Epithelial cell of proximal tubule (primary cell): ENCODE measurements around the gene METTL24. TPM values are rescaled to one million over a fixed set of nuclear protein-coding genes. Genes with fewer than 3 reads are reported as not detected.
"Not testable (repeated sequence)": the region's sequence is repeated elsewhere in the genome, so short reads cannot be mapped to it uniquely, and the experiment has no call there.

Experiments
- DNase-seq: peaks from one replicate; pipeline ENCODE4 v3.0.0-alpha.2; 2011; ENCODE audit warnings: low read depth
- H3K4me3 ChIP-seq: 2 replicates; pipeline ENCODE4 v1.5.1; 2011; ENCODE audit warnings: low read depth, mild to moderate bottlenecking, low read length
- CTCF ChIP-seq: conservative IDR thresholded peaks from 2 replicates; pipeline ENCODE4 v1.5.1; 2012; ENCODE audit warnings: low read depth, mild to moderate bottlenecking, low read length
- total RNA-seq: library from RNA; depleted of rRNA; stranded (reverse); fragments of >200 nt; gene quantifications from 2 replicates; pipeline ENCODE4 v1.2.3, GENCODE V29; 2015

Gene METTL24
- total RNA-seq, 1 donor from 2014 or later, result 0.69 TPM

GRCh38 chr6:110250838-110251237 lies 107.3 kb downstream of the METTL24 start:
- TF ChIP-seq CTCF, result peak; percentile 17
- no peak for DNase-seq
- H3K4me3 ChIP-seq, result no peak overlapping the region

- H3K4me3 ChIP-seq, result no peak overlapping the region
- no peak for TF ChIP-seq CTCF
- DNase-seq, result no peak
Observed at GRCh38 chr6:110250058-110250457, 108.1 kb downstream of the METTL24 start.

- DNase-seq, result no peak
- H3K4me3 ChIP-seq, result no peak overlapping the region
- no peak for TF ChIP-seq CTCF
Observed at GRCh38 chr6:110246900-110247546, 111.1 kb downstream of the METTL24 start.

GRCh38 chr6:110246378-110246777 lies 111.8 kb downstream of the METTL24 start:
- no peak for TF ChIP-seq CTCF
- DNase-seq, result no peak
- no peak overlapping the region for H3K4me3 ChIP-seq

GRCh38 chr6:110244621-110245020 lies 113.5 kb downstream of the METTL24 start:
- DNase-seq, H3K4me3 ChIP-seq: not testable (repeated sequence)

- H3K4me3 ChIP-seq, result no peak overlapping the region
- no peak for DNase-seq
- no peak for TF ChIP-seq CTCF
Observed at GRCh38 chr6:110239526-110240274, 118.4 kb downstream of the METTL24 start.

- DNase-seq, H3K4me3 ChIP-seq: not testable (repeated sequence)
Observed at GRCh38 chr6:110236007-110236406, 122.1 kb downstream of the METTL24 start.

GRCh38 chr6:110233770-110234374 lies 124.3 kb downstream of the METTL24 start:
- TF ChIP-seq CTCF, result no peak
- DNase-seq, result no peak
- no peak overlapping the region for H3K4me3 ChIP-seq
